22Rv1 (cell line): ENCODE data around the gene EFCAB10.

ENCODE experiments used
- H3K27ac ChIP-seq: fragments of 450-650 bp; 2 replicates; pipeline ENCODE4 v1.5.1; 2017
- CTCF ChIP-seq: fragments of 450-650 bp; IDR thresholded peaks from 2 replicates; pipeline ENCODE4 v1.5.1; 2017; ENCODE audit warnings: mild to moderate bottlenecking
- ZFX ChIP-seq: fragments of 450-650 bp; IDR thresholded peaks from 2 replicates; pipeline ENCODE4 v1.6.1; 2017; ENCODE audit warnings: antibody characterized with exemption, borderline replicate concordance

Gene EFCAB10

GRCh38 chr7:105619590-105619989 lies 38.3 kb upstream of the EFCAB10 start:
- H3K27ac ChIP-seq: no peak overlapping the region
- TF ChIP-seq ZFX (no peak), CTCF (no peak)

- TF ChIP-seq CTCF: no peak
- no peak for TF ChIP-seq ZFX
Observed at GRCh38 chr7:105618016-105618296, 36.7 kb upstream of the EFCAB10 start.

GRCh38 chr7:105617280-105618015 lies 36.2 kb upstream of the EFCAB10 start:
- H3K27ac ChIP-seq: no peak overlapping the region
- TF ChIP-seq CTCF (no peak), ZFX (no peak)

More at GRCh38 chr7:105618016-105618296, 36.7 kb upstream of the EFCAB10 start:
- H3K27ac ChIP-seq: no peak overlapping the region

- TF ChIP-seq CTCF: no peak
- TF ChIP-seq ZFX: no peak
- no peak overlapping the region for H3K27ac ChIP-seq
Observed at GRCh38 chr7:105614341-105614840, 33.1 kb upstream of the EFCAB10 start.

GRCh38 chr7:105613611-105614330 lies 32.5 kb upstream of the EFCAB10 start:
- H3K27ac ChIP-seq: no peak overlapping the region
- TF ChIP-seq ZFX (no peak), CTCF (no peak)

GRCh38 chr7:105612806-105613205 lies 31.5 kb upstream of the EFCAB10 start:
- no peak overlapping the region for H3K27ac ChIP-seq
- TF ChIP-seq CTCF: no peak
- no peak for TF ChIP-seq ZFX
